HG02763 (cell line): ENCODE data around the gene C2CD4D.

ENCODE experiments used
- ATAC-seq: cut with Tn5 transposase; IDR thresholded peaks from one replicate; pipeline ENCODE4 v1.9.1; 2021; ENCODE audit warnings: mild to moderate bottlenecking, moderate library complexity; ENCODE audit not compliant: unreplicated experiment

C2CD4D gene

GRCh38 chr1:151835596-151835995, 4.0 kb downstream of the C2CD4D start:
- ATAC-seq: no peak

- no peak for ATAC-seq
Measured at GRCh38 chr1:151834239-151834638, 5.4 kb downstream of the C2CD4D start.

DNA sequence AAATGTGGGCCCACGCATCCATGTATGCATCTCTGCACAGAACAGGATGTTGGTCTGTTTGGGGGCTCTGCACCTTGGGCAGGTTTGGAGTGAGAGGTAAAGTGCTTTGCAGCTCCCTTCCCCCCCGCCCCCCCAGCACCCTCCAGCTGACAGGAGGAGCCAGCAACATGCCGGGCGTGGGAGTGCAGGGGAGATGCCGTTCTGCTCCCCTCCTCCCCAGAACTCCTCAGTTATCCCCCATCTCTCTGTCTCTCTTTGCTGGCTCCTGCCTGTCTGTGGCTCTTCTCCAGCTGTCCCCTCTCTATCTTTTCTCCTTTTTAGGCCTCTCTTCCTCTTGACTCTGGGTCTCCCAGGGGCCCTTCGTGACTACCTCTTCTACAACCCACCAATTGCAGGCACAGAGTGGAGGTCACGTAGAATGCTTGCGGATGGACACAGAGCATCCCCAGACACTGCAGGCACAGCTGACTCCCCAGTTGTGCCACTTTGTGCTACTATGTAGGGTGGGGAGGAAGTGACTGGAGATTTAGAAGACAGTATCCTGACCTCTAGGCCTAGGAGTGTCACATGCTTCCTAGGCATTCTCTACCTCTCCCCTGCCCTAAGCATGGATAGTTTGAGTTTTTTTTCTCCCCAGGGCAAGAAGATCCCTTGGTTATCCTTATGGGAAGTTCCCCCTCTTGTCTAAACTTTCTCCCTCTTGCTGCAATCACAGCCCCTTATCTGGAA, 6.3 kb downstream of the C2CD4D start:
- ATAC-seq: no peak

DNA sequence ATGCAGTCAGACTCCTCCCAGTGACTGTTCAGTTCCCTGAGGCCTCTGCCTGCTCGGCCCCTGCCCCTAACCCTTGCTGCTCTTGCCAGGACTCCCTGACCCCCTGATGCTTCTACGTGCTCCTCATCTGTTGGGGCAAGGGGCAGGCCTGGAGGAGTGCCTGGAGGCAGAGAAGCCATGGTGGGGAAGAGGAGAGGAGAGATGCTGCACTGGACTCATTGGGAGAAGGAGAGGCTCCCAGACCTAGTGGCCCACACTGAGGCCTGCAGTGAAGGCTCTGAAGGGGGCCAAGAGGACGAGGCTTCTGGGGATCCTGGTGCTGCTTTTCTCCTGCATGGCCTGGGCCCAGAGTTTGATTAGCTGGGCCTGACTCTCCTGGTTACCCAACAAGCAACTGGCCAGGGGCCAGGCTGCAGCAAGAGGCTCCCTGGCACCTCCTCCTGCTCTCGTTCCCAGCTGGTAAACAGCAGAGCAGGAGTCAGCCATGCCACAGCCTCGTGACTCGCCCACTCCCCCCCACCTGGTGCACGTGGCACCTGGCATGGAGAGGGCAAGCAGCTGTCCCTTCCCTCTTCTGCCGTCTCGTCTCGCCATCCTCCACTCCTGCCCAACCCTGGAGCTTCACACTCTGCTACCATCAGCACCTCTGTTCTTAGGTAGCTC, 7.2 kb downstream of the C2CD4D start:
- no peak for ATAC-seq

GRCh38 chr1:151831605-151832004, 8.0 kb downstream of the C2CD4D start, which contains the start of gene RORC:
TSS of gene RORC (minus strand) at chr1:151831802. CDS start at chr1:151831764, 38 bp downstream.
- ATAC-seq: no peak

DNA sequence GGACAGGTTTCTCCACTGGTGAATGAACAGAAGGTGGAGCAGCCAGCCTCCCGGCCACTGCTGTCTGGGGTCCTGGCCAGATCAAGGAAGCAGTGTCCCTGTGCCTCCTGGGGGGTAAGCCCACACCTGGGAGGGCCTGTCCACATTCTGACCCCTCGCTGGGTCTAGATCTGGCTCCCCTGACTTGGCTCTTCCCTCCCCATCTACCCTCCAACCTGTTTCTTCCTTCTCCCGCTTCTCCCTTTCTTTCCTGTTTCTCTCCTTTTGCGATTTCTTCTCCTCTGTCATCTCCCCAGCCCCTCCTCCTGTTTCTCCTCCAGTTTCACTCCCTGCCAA, 8.4 kb downstream of the C2CD4D start:
- no peak for ATAC-seq

DNA sequence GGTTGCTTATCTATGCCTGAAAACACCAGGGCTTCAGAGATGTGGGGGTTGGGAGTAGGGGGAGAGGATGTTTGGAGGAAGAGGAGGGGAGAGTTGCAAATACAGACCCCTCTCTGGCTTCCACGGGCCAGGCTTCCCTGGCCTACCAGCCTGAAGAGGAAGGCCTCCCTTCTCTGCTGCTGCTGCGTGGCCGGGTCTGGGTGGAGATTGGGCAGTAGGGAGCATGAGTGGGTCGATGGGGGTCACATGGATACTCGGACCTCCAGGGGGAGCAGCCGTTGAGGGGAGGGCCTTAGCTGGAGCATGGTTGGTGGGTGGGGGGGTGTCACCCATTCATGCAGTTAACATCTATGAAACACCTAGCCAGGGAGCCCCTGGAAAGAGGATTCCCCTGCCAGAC, 9.6 kb downstream of the C2CD4D start:
- no peak for ATAC-seq

GRCh38 chr1:151829352-151830046, 10.1 kb downstream of the C2CD4D start:
- no peak for ATAC-seq

DNA sequence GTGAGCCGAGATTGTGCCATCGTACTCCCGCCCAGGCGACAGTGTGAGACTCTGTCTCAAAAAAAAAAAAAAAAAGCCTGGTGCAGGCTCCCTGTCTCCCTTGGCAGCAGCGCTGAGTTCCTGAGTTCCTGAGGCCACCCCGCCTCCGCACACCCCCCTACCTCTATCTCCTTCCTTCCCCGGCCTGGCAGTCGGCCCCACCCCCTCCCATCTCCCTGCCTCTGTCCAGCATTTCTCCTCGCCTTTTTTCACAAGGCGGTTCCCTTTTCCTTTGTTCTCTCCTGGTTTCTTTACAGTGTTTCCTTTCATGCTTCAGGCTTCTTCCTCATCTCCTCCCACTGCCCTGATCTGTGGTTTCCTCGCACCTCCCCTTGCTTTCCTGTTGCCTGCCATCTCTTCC, 10.7 kb downstream of the C2CD4D start:
- no peak for ATAC-seq

GRCh38 chr1:151827853-151828252, 11.8 kb downstream of the C2CD4D start:
- ATAC-seq: no peak

GRCh38 chr1:151825751-151826660, 13.6 kb downstream of the C2CD4D start:
- ATAC-seq: no peak

DNA sequence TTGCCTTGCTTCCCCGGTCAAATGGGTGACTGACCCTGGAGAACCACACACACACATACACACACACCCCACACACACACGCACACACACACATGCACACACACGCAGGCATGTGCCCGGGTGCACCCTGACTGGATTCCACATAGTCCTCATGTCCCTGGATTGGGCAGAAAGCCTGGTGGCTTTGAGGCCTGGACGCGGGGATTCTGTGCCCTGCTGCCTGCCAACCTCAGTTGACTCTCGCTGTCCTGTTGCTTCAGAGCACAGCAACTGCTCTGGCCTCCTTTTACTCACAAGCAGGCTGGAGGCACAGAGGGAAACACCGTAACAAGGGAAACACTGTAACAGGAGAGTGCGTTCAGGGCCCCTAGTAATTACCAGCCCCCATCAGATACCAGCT, 14.4 kb downstream of the C2CD4D start:
- no peak for ATAC-seq

DNA sequence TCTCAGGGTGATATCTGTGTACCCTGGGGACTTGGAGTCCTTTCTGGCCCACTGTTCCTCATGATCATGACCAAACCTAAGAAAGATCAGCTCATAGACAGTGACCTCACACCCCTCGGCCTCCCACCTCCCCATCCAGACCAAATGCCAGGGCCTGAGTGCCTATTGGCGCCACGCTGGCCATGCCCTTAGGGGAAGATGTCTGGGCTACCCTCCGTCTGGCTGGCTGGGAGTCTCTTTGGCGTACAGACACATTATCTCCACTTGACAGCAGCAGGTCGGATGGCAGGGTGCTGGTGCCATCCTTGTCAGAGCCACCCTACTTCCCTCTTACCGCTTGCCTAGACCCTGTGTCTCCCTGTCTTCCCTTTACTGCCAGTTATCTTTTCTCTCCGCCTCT, 16.4 kb downstream of the C2CD4D start:
- ATAC-seq: no peak

GRCh38 chr1:151822404-151822803, 17.2 kb downstream of the C2CD4D start:
- no peak for ATAC-seq

DNA sequence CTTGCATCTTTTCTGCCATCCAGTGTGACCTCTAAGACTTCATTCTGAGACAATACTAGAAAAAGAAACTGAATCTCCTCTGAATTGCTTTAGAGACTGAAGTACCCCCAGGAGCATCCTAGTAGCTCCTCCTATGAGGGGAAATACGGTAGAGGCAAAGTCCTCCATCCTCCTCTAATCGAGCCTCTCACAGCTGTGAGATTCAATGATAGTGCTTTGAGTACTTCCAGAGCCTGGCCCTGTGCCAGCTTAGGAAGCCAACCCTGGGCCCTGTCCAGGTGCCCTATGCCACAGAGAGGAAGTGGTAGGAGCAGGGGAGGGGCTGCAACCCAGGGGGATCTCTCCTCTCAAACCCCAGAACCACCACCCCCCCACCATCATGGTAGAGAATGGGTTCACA, 18.7 kb downstream of the C2CD4D start:
- ATAC-seq: no peak

GRCh38 chr1:151819976-151820623, 19.5 kb downstream of the C2CD4D start:
- no peak for ATAC-seq

DNA sequence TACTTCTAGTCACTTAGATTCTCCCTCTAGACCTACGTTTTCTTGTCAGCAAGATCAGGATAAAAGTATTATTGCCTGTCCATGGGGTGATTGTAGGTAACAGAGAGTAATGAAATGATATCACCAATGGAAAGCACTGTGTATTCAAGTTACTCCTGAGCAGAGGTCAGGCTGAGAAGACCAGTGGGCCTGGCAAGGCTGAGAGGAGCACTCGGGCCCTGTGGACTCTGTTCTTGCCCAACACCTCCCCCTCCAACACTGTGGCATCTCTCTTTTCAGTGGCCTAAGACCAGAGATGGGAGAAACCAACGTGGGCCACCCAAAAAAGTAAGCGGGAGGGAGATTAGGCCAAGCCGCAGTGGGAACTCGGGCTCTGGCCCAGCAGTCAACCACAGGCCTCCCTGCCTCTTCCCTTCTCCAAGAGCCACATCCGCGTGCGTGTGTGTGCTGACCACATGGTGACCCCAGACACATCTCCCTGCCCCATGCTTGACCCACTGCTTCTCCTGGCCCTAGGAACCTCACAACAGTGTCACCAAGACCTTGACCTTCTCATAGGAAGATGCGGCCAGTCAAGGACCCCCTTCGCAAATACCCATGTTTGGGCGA, 20.3 kb downstream of the C2CD4D start:
- no peak for ATAC-seq

DNA sequence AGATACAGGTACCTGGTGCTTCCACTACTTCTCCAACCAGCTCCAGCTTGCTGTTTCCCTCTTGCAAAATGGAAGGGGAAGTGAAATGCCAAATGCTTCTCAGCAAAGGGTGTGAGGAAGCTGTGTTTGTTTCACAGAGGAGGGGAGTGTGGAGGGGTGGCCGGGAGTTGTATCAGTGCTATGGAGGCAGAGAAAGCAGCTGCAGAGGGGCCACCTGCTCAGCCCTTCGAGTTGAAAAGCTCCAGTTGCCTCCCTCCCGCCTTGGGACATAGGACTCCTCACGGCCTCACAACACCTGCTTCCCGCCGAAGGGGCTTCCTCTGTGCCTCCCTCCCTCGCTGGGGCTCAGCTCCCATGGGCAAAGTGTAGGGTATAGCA, 22.3 kb downstream of the C2CD4D start:
- no peak for ATAC-seq

- no peak for ATAC-seq
Measured at GRCh38 chr1:151816548-151817352, 22.9 kb downstream of the C2CD4D start.
